Ecto neural progenitor cell (in vitro differentiated cells): ENCODE measurements around the gene GOLGA6C.
"Not testable (repeated sequence)": the region's sequence is repeated elsewhere in the genome, so short reads cannot be mapped to it uniquely, and the experiment has no call there.

ENCODE experiments used
- DNase-seq: peaks from one replicate; pipeline ENCODE4 v3.0.0-alpha.2; 2018; ENCODE audit warnings: low spot score

Gene GOLGA6C

DNA sequence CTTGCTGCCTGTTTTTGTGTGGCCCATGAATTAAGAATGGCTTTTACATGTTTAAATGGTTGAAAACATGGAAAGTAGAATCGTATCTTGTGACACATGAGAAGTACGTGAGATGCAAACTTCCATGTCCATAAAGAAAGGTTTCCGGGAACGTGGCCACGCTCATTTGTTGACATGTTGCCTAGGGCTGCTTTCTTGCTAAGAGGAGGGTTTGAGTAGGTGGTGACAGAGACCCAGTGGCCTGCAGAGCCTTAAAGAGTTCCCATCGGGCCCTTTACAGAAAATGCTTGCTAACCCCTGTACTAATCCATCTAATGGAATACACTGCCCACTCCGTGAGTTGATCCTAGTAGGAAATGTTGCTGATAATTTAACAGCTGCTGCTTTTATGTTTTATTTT lies 31.0 kb upstream of the GOLGA6C start:
- DNase-seq: not testable (repeated sequence)

DNA sequence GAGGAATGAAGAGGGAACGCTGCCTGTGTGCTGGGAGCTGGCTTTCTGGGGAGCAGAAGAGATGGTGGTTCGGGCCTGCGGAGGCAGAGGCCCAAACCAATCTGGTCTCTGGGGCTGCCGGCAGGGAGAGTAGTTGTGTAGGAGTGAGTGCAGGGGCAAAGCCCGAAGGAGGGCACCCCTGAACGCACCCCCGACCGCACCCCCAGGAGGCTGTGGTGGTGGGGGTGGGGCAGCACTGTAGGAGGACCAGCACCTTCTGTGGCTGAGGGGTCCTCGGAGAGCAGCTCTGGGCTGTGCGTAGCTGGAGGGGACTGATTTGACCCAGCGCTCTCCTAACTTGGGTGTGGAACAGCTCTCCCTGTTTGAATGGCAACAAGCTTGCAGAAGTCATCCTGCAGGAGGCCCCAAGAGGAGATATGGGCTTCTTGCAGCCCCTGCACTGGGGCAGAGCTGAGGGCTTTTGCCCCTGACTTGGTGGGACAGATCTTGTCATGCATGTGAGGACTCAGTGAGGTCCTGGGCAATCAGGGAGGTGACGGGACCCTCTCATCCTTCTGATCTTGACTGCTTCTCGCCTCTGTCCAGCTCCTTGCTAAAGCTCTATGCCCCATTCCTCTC lies 30.4 kb upstream of the GOLGA6C start:
- DNase-seq: no peak

DNA sequence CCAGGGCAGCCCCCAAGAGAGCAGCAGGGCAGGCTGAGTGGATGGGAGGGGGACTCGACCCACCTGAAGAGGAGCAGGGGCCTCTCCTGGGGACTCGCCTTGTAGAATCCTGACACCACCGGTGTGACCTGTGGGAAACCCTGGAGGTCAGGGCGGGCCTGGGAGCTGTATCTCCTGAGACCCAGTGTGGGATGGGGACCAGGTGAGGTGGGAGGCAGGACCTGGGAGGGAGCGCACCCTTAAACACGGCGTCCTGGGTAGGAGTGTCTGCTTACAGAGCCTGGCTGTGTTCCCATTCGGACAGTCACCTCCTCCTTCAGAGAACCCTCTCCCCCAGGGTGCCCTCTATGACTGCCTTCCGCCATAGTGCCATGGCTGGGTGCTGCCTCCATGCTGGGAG lies 29.3 kb upstream of the GOLGA6C start:
- no peak for DNase-seq

DNA sequence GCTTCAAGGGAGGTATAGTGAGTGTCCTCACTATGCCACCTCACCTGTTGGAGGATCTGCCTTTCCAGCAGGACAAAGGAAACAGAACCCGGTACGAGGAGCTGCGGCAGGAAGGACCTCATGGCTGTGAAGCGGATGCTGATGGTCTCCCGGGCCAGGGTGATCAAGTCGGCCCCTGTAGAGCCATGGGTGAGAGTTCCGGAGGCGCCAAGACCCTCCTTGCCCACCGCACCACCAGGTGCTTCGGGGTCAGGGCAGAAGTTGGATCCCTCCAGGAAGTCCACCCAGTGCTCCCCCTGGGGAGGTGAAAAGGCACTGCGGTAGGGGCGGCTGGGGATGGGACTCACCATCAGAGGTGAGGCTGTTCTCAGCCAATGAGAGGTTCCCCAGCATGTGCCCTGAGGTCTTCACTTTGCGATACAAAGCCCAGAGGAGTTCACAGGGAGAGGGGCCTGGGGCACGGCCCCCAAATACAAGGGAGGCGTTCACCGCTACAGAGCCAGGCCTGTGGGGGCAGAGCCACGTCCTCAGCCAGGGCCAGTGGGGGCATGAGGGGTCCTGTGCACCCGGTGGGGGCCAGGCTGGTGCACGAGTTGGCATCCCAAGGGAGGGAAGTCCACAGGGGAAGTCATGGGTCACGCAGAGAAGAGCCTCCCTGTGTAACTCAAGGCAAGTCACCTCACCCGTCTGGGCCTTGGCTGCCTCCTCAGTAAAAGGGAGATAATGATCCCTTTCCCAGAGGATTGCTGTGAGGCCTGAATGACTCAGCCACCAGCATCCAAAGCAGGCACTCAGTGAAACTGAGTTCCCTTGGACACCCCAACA lies 28.7 kb upstream of the GOLGA6C start:
- no peak for DNase-seq

DNA sequence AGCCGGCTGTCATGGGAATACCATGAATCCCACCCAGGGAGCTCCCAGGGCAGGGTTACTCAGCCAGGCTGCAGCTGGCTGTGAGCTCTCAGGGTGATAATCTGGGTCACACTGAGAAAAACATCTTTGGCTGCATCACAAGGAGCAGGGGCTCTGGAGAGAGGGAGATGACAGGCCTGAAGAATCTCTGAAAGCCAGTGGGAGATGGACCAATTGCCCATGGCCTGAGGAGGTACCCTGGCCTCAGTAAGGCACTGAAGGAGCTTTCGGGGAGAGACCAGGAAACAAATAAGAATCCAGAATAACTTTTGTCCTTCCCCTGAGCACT lies 28.2 kb upstream of the GOLGA6C start:
- no peak for DNase-seq

DNA sequence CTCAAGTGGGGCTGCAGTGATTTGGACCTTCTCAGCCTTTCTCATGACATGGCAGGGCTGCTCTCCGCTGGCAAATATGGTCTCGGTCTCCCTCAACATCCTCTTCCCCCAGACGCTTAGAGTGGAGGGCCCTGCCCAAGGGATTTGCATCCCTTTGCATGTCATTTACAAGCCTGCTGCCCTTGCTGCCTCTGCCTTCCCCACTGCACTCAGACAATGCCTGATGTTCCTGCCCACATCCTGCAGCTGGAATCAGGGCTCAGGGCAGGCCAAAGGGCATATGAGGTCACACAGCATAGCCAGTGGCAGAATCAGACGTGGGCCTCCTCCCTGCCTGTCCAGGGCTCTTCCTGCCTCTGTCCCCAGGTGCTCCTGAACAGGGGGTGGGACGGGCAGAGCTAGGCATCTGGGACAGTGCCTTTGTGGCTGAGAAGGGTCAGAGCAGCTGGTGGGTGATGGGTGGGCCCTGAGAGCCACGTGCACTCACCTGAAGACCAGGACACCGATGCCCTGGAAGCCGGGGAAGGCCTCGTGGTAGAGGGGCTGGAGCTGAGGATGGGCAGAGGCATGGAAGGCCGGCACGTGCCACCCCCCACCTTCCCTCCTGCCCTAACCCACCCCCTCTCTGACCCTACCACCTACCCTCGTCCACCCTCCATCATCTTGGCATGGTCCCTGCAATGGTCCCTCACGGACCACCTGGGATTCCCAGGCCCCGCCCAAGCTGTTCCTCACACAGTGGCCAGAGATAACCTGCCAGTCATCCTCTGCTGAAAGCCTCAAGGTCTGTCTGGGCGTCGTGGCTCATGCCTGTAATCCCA lies 27.4 kb upstream of the GOLGA6C start:
- DNase-seq: no peak

DNA sequence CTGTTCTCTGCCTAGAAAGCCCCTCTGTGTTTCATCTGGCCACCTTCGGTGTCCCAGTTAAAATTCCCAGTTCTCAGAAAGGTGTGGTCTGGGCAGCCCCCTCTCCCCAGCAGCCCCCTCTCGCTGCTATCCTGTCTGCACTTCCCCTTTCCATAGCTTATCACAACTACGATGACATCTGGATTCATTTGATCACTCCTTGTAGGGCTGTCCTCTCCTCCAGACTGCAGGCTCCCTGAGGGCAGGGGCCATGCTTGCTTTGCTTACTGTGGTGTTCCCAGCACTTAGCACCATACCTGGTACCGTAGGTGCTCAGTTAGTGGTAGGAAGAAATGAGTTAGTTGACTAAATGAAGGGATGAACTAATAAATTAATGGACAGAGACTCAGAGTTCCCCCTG lies 26.3 kb upstream of the GOLGA6C start:
- DNase-seq: no peak

DNA sequence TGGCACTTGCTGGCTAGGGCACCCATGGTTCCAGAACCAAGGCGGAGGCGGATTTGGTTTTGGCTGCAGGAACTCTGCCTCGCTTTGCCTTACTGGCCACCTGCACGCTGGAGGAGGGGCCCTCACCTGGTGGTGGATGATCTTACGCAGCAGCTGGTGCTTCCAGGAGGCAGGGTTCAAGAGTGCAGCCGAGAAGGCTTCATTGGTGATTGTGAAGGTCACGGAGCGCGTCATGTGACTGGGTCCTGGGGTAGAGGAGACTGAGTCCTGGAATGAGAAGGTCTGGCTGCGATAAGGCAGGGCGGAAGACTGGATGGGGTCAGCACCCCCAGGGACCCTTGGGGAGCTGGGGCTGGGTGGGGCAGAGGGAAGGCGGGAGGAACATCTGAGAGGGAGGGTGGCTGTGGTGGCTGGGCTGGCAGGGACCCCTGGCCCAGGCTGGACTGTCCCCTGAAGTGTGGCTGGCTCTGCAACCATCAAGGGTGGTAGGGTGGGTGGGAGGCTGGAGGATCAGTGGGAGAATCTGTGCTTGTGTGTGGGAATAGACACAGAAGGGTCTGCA lies 25.8 kb upstream of the GOLGA6C start:
- DNase-seq: no peak

DNA sequence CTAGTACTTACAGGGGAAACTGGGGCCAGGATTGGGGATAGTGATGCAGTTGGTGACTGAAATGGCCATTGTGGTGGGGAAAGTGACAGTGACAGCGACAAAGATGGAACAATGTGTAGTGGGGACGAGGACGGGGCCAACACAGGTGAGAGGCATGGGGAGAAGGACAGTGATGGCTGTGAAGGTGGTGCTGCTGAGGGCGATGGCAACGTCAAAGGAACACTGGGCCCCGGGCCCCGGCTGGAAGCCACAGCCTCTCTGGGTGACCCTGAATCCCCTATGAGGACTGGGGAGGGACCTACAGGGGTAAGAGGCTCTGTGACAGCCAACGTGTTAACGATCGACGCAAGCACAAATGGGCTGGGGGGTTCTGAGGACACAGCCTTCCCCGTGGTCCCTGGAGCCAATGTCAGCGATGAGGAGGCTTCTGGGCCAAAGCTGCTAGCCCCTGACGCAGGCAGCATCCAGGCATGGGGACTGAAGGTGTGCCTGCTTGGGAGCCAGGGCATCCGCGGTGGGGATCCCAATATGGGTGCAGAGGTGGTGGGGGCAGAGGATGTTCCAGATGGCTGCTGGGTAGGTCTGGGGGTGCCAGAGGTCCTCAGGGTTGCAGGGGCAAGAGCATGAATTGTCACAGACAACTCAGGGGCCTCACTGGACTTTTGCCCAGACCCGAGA lies 25.2 kb upstream of the GOLGA6C start:
- no peak for DNase-seq

DNA sequence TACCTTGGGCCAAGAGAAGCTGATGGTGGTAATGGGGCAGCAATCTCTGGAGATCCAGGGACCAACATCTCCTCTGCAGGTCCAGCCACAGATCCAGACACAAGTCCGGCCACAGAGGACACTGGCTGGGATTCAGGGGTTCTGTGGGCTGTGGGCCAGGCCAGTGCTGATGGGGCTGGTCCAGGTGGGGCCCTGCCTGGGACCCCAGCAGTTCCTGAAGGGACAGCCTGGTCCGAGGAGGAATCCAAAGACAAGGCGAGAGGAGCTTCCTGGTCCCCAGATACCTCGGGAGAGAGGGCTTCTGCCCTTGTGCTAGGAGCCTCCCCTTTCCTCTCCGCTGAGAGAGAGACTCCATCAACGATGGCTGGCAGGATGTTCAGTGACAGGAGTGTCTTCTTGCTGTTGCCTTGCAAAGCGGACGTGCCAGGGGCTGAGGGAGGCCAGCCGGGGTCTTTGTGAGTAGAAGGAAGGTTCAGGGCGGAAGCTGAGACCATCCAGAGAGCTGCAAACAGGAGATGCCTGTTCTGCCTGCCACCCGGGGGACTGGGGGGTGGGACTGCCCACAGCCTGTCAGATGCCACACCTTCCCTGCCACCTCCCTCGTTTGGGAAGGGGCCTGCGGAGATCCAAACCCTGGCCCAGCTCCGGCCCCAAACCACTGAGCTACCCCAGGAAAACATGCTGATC lies 24.5 kb upstream of the GOLGA6C start:
- DNase-seq: no peak

DNA sequence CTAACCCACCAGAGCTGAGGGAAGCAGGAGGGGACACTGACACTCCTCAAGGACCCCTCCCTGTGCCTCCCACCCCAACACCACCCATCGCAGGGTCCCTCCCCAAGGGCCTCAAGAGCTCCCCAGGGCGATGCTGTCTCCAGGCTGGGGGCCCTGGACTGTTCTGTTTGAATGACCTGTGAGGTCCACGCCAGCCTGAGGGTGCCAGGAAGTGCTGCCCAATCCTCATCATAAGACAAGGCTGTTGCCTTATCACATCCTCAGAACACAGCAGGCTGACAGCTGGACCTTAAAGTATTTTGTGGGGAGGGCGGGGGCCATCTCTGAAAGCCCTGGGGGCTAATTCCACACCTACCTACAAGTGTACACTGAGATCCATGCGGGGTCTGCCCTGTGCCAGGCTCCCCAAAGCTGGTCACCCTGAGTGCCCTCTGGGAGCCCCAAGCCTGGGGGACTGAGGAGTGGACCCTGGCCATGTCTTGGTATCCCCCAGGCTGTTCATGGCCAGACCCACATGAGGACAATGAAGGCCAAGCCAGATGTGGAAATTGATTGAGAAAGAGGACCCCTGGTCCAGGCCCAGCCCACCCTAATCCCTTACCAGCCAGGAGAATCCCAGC lies 23.8 kb upstream of the GOLGA6C start:
- no peak for DNase-seq

DNA sequence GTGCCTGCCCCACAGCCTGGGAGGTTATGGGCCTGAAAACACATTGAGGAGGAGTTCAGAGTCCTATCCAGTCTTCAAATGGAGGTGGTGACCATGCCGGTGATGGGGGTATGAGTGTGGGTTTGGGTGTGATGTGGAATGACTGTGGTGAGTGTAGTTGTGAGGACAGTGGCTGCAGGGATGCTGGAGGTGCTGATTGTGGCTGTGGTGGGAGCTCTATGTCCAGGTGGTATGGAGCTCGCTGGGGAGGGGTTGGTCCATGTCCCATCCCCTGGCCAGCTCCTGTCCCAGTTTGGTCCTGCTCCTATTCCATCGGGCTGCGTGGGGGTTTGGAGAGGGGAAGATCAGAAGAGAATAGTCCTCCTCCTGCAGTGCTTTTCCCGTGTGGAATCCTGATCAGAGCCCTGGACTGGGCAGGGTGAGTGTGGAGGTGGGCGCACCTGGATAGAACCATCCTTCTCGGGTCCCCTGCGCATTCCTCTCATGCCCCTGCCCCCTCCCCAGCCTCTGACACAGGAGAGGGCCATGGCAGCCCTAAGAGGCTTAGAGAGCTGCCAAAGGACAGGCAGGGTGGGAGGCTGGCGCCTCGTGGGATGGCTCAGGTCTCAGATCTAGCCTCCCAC lies 23.0 kb upstream of the GOLGA6C start:
- DNase-seq: no peak

DNA sequence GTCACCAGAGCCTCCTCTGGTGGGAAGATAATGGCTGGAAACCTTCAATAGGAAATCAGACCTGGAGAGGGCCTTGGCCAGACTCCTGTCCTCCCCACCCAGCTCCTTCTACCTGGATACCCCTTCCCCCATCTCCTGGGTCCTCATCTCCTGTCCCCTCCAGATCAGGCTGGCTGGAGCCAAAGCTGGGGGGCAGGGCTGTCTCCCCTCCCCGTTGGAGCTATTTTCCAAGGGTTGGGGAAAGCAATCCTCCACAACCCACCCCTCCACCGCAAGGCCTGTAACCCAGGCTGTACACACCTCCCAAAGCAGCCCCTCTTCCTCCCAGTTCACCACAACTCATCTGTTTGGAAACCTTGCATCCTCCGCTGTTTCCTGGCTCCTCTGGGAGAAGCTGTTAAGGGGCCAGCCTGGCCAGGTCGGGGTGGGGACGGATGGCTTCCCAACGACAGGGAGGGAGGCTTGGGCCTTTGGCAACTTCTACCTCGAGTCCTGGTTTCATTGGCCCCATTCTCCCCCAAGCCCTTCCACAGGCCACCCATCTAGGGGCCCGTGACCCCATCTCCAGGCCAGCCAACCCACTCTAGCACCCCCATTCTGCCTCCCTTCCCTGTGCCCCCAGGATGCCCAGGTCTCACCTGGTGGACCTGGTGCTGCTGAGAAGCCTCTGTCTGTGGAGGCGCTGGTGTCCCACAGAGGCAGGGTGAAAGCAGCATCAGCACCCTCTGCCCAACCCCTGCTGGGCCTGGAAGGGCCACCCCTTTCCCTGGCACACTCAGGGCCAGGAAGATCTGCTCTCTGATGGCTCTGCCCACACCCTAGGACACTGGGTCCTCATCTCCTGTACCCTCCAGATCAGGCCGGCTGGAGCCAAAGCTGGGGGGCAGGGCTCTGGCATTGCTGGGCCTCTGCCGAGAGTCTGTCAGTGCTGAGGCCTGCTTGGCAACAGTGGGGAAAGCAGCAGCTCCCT lies 22.1 kb upstream of the GOLGA6C start:
- no peak for DNase-seq

DNA sequence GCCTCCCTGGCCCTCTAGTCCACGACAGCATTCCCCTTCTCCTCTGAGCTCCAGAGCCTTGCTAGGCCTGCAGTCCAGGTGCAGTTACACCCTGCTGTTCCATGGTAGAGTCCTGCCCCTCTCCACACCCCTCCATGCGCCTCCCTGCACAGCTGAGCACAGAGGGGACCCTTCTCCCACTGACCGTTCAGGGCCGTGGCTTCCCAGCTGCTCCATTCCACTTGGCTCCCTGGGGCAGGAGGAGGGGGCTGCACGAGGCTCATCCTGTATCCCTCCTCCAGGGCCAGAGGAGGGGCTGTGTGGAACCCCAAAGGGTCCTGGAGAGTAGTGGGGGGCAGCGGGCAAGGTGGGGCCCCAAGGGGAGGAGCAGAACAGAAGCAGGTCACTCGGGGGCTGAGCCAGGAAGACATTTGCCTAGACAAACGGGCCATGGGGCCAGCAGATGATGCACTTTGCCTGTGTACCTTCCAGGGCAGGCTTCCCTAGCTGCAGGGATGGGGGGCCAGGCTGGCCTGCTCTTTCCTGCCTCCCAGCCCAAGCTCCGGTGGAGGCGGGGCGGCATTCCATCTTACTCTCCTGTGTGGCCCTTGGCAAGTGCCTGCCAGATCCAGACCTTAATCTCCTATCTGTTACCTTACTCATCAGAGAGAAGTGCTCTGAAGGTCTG lies 20.7 kb upstream of the GOLGA6C start:
- no peak for DNase-seq

DNA sequence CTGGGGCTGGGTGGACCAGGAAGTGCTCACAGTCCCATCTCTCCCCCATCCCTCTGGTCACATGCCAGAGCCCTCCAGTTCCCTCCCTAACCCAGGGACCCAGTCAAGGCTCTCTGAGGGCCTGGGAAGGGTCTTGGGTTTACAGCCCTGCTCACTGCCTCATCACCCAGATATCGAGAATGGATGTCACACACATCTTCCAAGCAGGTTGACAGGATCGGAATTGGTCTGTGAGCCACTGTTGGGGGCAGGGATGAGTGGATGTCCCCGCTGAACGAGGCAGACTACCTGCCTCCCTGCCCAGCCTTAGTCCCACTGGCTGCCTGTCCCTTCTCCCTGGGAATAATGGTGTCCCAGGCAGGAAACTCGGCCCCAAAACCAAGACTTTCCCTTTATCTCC lies 20.0 kb upstream of the GOLGA6C start:
- DNase-seq: no peak

DNA sequence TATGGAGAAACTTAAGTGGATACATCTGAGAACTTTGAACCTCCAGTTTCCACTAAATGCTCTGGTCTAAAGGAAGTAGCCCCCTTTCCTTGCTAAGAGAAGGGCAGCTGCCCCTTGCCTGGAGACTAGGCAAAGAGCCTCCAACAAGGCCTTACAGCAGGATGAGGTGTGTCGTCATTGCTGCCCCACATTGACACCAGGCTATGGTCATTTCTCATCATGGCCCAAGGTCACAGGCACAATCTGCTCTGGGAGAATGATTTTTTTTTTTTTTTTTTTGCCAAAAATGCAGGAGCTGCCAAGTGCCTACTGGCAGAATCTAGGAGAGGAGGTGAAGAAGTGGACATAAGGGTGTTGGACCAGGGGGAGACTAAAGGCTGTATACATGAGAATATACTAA lies 12.4 kb upstream of the GOLGA6C start:
- not testable (repeated sequence) for DNase-seq

DNA sequence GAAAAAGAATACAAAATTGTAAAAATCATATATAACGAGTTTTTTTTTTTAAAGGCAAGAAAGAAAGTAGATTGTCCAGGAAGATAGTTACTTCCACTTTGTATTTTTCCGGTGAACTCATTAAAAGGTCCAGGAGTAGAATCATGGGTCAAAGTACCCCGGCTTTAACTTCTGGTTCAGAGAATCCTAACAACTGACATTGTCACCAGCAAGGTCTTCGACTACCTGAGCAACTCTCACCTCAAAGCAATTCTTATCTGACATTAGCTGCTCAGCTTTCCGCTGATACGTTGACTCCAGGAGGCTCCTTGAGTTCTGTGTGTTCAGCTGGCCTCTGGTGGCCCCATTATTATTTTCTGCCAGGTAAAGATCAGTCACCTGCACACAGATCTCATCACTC lies 9.1 kb upstream of the GOLGA6C start:
- not testable (repeated sequence) for DNase-seq

DNA sequence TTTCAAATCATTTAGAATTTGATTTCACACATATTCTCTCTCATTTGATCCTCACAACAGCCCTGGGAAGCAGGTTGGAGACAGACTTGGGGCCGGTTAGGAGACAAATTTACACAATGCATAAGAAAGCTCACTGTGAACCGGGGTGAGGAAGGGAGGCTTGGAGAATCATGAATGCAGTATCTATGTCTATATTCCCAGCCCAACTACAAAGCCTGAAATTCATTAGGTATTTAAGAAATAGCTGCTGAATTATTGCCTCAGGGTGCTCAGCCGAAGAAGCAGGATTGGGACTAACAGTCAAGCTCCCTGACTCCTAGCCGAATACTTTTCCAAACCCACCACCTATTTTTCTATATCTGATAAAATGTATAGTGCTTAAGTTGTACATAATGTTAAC lies 8.4 kb upstream of the GOLGA6C start:
- DNase-seq: no peak

DNA sequence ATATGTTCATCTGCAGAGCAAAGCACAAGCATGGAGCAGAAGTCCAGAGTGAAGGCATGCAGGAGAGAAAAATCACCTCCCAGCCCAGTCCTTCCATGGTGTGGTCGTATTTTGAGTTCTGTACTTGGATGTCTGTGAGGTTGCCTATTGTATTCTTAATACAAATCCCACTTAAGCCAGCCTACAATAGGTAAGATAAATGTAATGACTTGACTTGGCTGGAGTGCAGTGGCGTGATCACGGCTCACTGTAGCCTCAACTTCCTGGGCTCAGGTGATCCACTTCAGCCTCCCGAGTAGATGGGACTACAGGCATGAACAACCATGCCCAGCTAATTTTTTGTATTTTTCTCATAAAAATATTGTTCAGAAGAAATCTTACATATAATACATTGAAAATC lies 6.8 kb upstream of the GOLGA6C start:
- not testable (repeated sequence) for DNase-seq
